Central memory CD4-positive, alpha-beta T cell (primary cell): Measurements from ENCODE around the gene DGCR2.
"Not testable (repeated sequence)": the region's sequence is repeated elsewhere in the genome, so short reads cannot be mapped to it uniquely, and the experiment has no call there.

Experiments used
- DNase-seq: peaks from one replicate; pipeline ENCODE4 v3.0.0; 2022

DGCR2 gene

DNA sequence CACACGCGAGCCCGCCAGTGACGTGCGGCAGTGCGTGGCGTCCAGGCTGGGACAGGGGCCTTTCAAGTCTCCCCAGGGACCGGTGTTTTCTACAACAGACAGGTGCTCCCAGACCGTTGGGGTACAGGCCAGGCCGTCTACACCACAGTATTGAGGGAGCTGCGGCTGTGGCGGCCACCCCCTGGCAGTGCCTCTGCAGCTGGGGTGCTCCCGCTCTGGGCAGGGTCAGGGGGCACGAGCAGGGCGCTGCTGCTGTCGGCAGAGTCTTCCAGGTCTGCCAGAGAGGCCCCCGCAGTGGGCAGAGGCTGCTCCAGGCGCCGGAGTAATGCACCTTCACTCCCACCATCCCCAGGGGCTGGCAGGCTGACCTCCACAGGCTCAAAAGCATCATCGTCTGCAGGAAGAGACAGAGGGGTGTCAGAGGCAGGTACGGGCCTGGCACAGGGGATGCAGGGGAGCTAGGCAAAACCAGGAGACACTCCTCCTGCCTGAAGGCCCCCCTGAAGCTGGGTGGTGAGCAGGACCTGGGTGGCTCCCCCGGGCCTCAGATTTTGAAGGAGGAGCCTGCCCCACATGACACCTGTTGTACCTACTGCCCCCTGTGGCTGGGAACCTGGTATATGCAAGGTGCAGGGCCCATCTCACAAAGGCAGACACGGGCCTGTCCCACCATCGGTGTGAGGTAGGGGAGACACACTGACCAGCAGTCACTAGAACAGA, 83.3 kb downstream of the DGCR2 start:
- no peak for DNase-seq

DNA sequence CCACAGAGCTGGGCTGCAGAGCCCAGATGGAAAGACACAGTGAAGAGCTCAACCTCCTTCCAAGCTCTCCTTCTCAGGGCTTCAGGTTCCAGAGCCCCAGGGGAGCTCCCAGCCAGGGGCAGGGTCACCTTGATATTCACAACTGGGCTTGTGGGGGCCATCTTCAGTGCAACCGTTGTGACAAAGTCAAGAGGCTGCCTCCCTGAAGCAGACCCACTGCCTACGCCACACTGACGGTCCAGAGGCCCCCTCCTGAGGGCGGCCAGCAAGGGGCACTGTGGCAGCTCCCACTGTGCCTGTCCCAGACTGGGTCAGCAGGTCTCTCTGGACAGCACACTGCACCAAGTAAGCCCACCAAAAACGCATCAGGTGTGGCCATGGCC, 84.1 kb downstream of the DGCR2 start:
- no peak for DNase-seq

DNA sequence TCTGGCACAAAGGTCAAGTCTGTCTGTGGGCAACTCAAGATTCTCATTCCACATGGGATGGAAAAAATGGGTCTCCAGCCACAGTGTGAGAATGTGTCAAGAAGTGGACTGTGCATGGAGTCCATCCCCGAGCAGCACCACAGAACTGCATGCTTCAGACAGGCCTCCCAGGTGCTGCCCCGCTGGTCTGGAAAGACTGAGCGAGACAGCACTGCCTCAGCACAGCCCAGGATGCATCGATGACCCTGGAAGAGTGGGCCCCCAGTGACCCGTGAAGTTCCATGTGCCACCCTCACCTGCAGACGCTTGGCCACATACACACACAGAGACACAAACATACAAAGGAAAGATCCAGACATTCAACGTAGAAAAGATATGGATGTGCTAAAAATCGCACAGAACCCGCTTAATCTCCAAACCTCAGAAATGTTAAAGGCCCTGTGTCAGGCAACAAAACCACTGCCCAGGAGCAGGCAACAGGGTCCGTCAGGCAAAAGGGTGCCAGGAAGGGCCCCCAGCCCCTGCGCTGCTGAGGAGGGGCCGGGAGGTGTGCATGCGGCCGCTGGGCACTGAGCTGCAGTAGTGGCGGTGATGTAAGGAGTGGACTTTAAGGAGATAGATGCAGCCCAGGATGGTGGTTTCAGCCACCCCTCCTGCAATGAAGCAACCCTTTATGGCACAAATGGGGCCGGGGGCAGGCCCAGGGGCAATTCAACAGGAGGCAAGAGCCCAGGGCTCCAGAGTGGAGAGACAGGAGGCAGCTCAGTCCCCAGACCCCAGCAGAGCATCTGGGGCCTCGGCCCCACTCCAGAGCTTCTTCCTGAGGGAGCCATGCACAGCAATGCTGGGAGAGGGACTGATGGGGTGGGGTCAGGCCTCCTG, 84.7 kb downstream of the DGCR2 start:
- DNase-seq: no peak

DNA sequence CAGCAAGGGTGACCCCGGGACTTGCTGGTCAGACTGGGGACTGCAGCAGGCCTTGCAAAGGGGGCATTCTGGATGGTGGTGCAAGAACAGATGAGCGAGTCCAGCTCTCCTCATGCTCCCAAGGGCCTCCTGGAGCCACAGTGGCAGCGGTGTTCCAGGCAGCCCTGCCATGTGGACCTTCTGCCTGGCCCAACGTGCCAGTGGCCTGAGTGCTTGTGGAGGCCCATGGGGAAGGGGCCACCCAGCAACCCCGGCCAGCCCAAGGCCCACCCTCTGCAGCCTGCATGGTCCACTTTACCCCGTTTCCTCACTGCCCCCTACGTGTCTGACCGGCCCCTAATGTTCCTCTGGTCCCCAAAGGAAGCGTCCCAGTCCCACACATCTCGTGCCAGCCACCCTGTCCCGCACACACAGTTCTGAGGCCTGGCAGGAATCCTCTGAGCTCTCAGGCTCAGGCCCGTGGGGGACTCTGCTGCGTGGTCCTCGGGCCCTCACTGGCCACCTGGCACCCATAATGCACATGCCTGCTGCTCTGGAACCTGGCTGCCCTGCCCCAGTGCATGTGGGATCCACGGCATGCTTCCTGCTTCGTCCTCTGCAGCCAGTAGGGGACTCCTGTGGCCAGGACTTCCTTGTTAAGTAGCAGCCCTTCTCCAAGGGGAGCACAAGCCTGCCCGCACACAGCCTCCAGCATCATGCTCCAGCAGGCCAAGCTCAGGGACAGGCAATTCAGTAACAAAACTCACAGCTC, 85.5 kb downstream of the DGCR2 start:
- no peak for DNase-seq

DNA sequence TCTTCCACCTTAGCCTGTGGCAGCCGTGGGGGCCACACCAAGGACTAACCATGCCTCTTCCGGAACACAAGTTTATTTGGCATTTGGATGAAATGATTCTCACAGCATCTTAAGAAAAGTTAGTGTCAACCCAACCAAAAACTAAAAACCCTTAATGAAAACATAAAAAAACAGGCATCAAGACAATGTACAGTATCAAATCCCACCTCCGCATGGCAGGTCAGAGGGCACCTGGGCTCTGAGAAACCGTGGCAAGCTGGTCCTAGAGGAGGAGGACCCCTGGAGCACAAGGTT, 86.0 kb downstream of the DGCR2 start:
- no peak for DNase-seq

DNA sequence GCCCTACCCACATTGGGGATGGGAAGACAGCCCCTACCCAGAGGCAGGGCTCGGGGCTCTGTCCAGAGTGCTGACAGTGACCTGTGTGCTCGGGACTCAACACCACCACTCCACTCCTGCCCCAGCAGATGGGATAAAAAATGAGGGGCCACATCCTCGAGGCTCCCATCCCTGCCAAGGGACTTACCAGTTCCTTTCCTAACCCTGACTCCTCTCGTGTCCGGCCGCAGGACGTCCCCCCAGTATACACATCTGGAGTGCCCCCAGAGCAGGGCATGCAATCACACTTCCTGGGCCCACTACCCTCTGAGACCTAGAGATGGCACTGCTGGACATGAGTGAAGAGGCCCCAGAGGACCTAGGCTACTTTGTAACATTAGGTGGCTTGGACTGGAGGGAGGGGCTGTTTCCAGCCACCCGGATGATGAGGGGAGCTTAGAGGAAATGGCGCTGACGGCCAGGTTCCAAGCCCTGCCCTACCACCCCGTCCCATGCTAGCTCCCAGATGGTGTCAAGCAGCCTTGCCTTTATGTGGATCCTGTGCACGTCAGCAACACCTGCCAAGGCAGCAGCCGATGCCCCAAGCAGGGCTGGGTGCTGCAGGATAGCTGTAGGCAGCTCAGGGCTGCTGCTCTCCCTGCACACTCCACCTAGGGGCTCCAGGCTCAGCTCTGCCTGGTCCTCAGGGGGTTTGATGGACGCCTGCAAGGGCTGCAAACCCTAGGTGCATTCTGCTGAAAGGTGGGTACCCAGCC, 86.6 kb downstream of the DGCR2 start:
- DNase-seq: no peak

DNA sequence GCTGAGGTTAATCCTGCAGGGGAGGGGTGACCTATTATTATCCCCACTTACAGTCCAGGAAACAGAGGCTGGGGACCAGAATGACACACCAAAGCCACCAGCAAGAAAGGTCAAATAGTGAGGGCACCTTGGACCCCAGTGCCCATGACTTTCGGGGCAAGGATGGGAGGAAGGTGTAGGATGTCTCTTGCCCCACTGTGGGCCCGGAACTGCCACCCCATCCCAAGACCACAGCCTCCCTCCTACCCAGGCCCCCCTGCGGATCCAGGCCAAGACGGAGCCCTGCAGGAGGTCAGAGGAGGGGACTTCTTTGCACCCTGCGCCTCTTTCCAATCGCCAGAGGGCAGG, 87.1 kb downstream of the DGCR2 start:
- DNase-seq: not testable (repeated sequence)

DNA sequence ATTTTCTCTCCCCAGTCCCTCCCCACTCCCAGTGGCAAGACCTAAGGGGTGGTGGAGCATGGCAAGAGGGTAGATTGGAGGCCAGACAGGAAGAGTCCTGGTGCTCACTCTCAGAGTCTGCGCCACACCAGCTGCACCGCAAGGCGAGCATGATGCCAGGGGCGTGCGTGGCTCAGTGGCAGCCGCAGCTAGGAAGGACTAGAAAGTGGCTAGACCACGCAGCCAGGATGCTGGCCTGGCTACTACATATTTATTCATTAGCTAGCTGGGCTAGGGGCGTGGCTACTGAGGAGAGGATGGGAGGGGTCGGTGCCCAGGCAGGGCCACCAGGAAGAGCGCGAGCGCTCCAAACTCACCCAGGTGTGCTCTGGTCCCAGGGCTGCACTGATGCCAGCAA, 87.5 kb downstream of the DGCR2 start:
- DNase-seq: not testable (repeated sequence)

DNA sequence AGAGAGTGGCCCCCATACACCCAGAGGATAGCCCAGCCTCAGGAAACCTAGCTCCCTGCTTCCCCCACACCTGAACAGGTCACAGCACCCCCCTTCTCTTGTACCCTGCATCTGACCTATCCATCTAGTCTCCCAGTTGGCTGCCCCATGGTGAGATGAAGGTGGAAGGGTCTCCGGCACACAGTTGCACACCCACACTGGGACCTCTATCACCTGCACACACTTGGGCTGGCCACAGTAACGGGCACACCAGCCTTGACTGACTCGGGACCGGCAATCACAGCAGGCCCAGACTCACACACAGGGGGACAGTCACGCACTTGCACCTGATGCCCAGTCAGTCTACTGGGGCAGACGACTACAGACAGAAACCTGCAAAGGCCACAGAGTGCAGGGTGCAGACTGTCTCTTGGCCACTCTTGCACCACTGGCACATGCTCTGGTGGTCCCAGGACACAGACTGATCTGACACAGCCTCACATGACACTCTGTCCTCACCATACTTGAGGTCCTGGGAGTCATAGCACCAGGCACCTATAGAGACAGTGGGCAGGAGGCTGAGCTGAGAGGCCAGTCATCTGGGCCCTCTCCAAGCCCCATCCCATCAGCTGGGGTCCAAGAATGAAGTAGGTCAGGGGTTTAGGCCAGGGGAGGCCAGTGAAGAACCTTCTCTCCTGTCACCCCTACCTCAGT, 88.0 kb downstream of the DGCR2 start:
- not testable (repeated sequence) for DNase-seq

DNA sequence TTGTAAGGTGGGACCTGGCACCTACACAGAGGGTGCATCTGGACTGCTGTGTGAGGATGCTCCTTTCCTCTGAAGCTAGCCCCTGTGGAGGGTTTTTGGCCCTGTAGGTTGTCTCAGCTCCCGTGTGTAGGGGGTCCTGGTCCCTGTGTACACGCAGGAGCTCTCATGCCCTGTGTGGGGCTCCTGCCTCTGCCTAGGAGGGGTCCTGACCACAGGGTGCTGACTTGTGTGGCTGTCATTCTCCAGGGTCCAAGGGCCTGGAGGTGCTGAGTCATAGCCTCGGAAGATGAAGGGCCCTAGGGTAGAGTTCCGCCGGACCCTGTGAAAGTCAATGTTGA, 88.7 kb downstream of the DGCR2 start:
- not testable (repeated sequence) for DNase-seq

DNA sequence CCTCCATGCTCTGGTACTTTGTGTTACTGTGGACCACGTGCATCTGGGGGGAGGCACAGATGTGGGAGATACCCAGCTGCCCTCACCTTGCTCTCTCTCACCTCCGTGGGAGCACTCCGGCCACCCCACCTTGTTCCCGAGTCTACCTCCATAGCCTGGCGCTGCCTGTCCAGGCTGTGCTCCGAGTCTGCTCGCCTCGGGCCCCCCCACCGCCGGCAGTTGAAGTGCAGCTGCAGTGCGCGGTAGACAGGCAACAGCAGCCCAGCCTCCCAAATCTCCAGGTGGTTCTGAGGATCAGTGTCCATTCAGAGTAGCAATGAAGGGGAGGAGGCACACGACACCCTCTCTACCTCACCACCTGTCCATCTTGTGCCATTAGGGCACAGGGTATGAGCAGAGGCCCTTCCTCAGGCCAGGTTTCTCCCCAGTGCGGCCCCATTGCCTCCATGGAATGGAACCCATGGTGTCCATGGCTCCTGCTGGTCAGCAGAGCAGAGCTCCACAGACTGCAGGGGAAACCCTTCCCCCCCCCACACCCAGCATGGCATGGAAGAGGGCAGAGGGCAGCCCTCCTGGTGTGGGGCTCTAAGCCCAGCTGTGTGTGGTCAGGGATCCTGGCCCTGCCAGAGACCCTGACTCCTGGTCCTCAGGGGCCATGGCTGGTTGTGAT, 89.2 kb downstream of the DGCR2 start:
- DNase-seq: not testable (repeated sequence)

DNA sequence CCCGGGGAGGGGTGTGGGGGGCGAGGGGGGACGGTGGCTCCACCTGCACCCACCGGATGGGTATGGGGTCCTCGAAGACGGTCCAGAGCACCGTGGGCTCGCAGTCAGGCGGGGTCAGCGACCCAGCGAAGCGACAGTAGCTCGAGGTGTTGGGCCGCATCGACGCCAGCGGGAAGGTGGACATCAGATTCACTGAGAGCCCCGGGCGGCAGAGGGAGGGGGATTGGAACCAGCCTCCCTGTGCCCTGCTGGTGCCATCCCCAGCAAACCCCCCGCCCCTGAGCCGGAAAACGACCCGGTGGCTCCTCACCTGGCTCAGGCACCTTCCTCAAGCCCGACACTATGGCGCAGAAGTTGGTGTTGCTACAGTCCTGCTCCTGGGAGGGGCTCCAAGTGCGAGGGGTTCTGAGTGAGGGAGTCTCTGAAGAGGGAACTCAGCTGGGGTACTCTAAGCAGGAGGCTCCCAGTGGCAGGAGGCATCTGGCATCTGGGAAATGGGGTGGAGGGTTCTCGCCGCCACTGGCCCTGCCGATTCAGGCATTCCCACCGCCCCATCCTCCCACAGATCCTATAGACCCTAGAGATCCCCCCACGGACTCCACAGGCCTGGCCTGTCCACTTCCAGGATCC, 89.9 kb downstream of the DGCR2 start:
- DNase-seq: not testable (repeated sequence)

DNA sequence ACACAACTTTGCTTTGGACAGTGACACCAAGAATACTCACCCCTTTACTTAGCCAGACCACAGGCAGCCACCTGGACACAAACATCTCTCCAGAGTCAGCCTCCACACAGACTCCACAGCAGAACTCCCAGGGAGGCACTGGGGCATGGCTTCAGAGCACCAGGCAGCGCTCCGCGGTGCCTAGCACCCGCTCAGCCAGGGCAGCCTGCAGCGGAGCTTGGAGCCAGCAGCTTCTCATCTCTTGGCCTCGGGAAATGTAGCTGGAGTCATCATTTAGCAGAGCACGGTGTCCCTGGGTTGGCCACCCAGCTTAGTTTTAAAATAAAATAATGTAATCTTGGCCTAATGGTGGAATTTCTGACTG, 91.3 kb downstream of the DGCR2 start:
- not testable (repeated sequence) for DNase-seq

DNA sequence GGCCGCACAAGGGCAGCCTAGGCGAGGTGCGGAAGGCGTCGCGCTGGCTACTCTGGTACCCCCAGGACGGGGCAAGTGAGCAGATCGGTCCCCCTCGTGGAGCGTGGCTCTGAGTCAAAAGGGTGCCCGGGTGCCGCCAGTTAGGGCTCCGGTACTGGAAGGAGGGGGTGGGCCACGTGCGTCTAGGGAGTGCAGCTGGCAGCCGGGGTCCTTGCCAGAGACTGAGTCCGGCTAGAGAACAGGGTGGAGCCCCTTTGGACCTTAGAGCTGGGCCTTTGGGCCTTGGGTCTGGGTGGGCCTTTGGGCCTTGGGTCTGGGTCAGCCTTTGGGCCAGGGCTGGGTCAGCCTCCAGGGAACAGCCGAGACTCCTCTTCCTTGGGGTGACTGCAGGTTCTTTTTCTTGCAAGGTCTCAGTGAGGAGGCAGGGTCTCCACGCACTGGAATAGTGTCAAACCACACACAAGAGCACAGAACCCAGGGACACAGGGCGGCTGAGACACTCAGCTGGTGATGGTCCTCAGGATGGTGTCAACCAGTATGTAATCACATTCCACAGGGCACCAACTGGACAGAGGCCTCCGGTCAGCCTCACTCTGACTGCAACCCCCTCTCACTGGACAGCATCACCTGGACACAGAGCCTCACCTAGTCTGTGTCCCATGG, 91.9 kb downstream of the DGCR2 start:
- DNase-seq: not testable (repeated sequence)

DNA sequence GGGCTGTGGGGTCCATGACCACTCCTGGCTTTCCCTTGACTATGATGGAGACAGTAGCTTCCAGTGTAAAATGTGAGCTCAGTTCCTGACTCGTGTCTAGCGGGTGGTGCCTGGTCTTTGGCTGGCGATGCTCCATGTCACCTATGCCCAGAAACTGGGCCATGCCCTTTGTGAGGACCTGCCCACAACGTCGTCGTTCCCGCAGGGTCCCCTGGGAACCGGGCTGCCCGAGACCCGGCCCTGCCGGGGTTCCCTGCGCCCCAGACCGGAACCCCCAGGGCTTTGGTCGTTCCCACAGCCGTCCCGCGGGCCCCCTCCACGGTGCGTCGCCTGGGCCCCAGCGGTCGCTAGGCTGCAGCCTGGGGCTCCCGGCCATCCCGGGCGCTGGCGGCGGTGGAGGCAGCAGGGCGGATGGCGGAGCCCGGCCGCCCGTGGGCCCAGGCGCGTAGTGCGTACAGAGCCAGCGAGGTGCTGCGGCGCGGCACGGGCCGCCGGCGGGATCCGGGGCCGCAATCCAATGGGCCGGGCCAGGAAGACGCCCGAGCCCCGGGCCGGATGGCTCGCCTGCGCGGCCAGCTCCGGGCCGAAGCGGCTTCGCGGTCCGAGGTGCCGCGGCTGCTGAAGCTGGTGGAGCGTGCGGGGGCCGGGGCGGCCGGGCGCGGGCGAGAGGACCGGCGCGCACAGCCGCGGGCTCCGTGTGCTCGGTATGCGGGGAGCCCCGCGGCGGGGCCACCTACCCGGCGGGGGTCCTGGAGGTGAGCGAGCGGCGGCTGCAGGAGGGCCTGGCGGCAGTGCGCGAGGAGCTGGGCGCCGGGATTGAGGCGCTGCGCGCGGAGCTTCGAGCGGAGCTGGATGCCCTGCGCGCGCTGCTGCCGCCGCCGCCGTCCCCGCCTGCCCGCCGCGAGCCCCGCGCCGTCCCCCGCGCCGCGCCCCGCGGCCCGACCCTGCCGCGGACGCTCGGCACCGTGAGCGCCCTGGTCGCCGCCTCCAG, 92.8 kb downstream of the DGCR2 start:
- not testable (repeated sequence) for DNase-seq

DNA sequence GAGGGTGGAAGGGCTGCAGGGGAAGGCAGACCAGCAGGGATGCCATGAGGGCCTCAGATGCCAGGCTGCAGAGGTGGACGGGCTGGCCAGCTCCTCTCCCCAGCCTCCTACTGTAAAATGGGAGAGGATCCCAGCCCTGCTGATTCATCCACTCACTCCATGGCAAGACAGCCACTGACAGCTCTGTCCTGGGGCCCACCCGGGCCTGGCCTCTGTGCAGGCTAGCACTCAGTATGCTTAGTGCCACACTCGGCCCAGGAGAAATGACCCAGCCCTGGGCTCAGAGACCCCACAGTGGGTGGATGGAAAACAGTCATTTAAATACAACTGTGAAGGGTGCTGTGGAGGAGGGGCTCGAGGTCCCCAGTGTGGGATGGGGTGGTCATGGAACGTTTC, 94.2 kb downstream of the DGCR2 start:
- DNase-seq: not testable (repeated sequence)

DNA sequence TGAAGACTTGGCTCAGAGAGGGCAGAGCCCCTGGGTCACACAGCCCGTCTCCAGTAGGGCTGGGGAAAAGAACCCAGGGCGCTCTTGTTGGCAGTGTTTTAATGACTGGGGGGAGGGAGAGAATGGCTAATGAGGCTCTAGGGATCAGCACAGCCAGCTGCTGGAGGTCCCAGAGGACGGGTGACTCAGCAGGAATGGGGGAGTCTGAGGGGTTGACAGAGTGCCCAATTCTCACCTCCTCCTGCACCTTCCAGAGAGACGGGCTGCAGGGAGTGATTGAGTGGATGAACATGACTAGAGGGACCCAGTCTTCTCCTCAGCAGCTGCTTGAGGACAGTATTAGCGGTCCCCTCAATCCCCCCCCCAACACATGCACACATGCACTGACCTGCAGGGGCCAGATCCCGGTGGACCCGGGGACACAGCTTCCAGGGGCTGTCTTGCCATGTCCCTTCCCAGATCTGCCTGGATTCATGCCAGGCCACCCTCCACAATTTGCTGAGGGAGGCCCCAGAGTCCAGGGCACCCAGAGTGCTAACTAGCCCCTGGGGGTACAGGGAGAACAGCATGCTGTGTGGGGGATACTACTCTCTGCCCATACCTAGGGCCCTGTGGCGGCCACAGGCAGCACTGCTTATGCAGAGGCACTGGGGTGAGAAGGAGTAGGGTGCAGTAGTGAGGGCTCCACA, 94.7 kb downstream of the DGCR2 start:
- not testable (repeated sequence) for DNase-seq

DNA sequence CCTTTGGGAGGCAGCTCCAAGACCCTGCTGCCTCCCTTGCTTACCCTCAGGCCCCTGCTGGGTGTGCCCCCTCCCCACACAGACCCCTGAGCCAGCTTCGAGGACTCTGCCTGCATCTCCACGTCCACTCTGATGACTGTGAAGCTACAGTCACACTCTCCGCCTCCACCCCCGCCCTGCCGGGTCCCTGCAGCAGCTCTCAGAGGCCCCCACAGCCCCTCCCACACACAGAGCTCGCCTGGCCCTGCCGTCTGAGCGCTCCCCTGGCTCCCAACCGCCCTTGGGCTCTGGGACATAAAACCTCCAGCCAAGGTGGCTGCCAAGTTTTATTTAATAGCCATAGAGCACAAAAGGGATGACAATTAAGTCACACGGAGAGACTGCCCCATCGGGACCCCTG, 96.1 kb downstream of the DGCR2 start:
- not testable (repeated sequence) for DNase-seq

DNA sequence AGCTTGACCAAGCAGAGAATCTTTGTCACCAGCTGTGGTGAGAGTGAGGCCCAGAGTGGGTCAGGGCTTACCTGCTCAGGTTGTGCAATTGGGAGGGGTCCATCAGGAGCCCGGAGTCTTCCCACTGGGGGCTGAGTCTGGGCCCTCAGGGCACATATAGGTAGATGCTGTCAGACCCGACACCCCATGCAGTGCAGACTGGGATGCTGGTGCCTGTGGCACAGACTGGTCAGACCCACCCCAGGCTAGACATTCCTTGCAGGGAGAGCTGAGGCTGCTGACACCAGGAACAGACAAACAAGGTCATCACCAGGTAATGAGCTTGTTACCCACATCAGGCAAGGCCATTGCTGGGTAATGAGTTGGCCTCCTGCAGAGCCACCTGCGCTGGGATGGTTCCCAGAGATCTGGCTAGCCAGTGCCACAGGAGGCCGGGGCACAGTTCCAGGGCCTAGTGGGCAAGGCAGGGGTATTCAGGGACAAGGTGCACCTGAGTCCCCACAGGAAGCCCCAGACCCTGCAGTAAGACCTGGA, 97.2 kb downstream of the DGCR2 start:
- DNase-seq: not testable (repeated sequence)
